SU-DHL-6 (cell line): ENCODE measurements around the gene ZBED5.

ENCODE experiments used
- H2AFZ ChIP-seq: fragments of 200-600 bp; sonication (generic); 2 replicates; pipeline ENCODE4 v1.6.1; 2014; ENCODE audit warnings: low read depth, mild to moderate bottlenecking, moderate library complexity, mixed read lengths, antibody characterized with exemption, low read length; ENCODE audit not compliant: severe bottlenecking
- H3F3A ChIP-seq: fragments of 200-600 bp; shearing (Covaris generic); 2 replicates; pipeline ENCODE4 v1.6.0; 2016; ENCODE audit warnings: antibody characterized with exemption, mild to moderate bottlenecking; ENCODE audit not compliant: insufficient read depth
- H3K27ac ChIP-seq: fragments of 200-600 bp; sonication (generic); 2 replicates; pipeline ENCODE4 v1.5.1; 2016; ENCODE audit warnings: low read depth, mild to moderate bottlenecking, low read length, moderate library complexity, mixed read lengths
- H3K27me3 ChIP-seq: fragments of 200-600 bp; sonication (generic), shearing (Covaris generic); 2 replicates; pipeline ENCODE4 v1.6.0; 2014; ENCODE audit warnings: mild to moderate bottlenecking, low read length
- H3K36me3 ChIP-seq: fragments of 200-600 bp; sonication (generic); 2 replicates; pipeline ENCODE4 v1.6.1; 2014; ENCODE audit warnings: mild to moderate bottlenecking, low read length, mixed read lengths
- H3K4me2 ChIP-seq: fragments of 300-600, 200-600 bp; shearing (Covaris generic), sonication (generic); 2 replicates; pipeline ENCODE4 v1.6.0; 2014; ENCODE audit warnings: low read length, low read depth, mild to moderate bottlenecking; ENCODE audit not compliant: poor library complexity, severe bottlenecking
- H3K4me3 ChIP-seq: fragments of 200-600 bp; sonication (generic); 2 replicates; pipeline ENCODE4 v1.5.1; 2014; ENCODE audit warnings: antibody characterized with exemption, low read length, mild to moderate bottlenecking, mixed read lengths; ENCODE audit not compliant: insufficient read depth, poor library complexity, severe bottlenecking
- H3K79me2 ChIP-seq: fragments of 200-600 bp; sonication (generic); 2 replicates; pipeline ENCODE4 v1.6.1; 2014; ENCODE audit warnings: mild to moderate bottlenecking, low read length, moderate library complexity; ENCODE audit not compliant: insufficient read depth
- H3K9ac ChIP-seq: fragments of 200-600 bp; sonication (generic); 2 replicates; pipeline ENCODE4 v1.7.0; 2014; ENCODE audit warnings: mild to moderate bottlenecking, low read length
- H3K9me2 ChIP-seq: fragments of 200-600 bp; sonication (generic); replicated peaks from 2 replicates; pipeline ENCODE4 v1.6.1; 2014; ENCODE audit warnings: low read length; ENCODE audit not compliant: insufficient read depth
- H3K9me3 ChIP-seq: fragments of 200-600 bp; sonication (generic); 2 replicates; pipeline ENCODE4 v1.6.1; 2014; ENCODE audit warnings: low read length, mixed read lengths; ENCODE audit not compliant: insufficient read depth
- H4K20me1 ChIP-seq: fragments of 200-600 bp; sonication (generic); 2 replicates; pipeline ENCODE4 v1.6.1; 2014; ENCODE audit warnings: low read depth, mild to moderate bottlenecking, antibody characterized with exemption, low read length, moderate library complexity, mixed read lengths
- EZH2phosphoT487 ChIP-seq: fragments of 200-600 bp; sonication (generic), shearing (Covaris generic); conservative IDR thresholded peaks from 2 replicates; pipeline ENCODE4 v1.6.1; 2018; ENCODE audit warnings: mild to moderate bottlenecking, antibody characterized with exemption, low read length, moderate library complexity, mixed read lengths
- TF ChIP-seq, protein P1 (sequence below): fragments of 200-600 bp; sonication (generic); IDR thresholded peaks from one replicate; pipeline ENCODE4 v1.5.1; 2017; ENCODE audit warnings: antibody characterized with exemption, mild to moderate bottlenecking, low read length, moderate library complexity; ENCODE audit not compliant: insufficient read depth, poor library complexity, severe bottlenecking

Gene ZBED5

DNA sequence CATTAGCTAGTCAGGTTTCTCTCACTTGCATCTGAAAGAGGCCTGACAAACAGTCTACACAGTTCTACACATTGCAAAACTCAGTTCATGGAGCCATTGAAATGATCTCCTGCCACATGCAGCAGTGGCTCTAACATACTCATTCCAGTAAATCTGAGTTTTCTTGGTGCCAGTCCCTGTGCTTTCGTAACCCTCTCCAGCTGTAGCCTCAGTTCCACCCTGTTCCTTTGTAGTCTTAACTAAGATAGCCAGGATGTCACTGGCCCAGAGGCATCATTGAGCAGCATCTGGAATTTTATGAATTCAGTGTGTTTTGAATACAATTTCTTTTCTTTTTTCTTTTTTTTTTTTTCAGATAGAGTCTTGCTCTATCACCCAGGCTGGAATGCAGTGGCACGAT is 37.4 kb upstream of the ZBED5 start:
- Histone ChIP-seq H3K27ac (no peak overlapping the region), H4K20me1 (no peaks in the 10 kb centered on the region), H3K9me2 (no peaks in the 10 kb centered on the region), H3K4me3 (no peak overlapping the region), H3K36me3 (no peaks in the 10 kb centered on the region), H2AFZ (no peak overlapping the region), H3K9ac (no peak overlapping the region), H3K79me2 (no peaks in the 10 kb centered on the region), H3K27me3 (no peaks in the 10 kb centered on the region), H3F3A (no peaks in the 10 kb centered on the region), H3K4me2 (no peak overlapping the region), H3K9me3 (no peaks in the 10 kb centered on the region)
- TF ChIP-seq, protein P1, sequence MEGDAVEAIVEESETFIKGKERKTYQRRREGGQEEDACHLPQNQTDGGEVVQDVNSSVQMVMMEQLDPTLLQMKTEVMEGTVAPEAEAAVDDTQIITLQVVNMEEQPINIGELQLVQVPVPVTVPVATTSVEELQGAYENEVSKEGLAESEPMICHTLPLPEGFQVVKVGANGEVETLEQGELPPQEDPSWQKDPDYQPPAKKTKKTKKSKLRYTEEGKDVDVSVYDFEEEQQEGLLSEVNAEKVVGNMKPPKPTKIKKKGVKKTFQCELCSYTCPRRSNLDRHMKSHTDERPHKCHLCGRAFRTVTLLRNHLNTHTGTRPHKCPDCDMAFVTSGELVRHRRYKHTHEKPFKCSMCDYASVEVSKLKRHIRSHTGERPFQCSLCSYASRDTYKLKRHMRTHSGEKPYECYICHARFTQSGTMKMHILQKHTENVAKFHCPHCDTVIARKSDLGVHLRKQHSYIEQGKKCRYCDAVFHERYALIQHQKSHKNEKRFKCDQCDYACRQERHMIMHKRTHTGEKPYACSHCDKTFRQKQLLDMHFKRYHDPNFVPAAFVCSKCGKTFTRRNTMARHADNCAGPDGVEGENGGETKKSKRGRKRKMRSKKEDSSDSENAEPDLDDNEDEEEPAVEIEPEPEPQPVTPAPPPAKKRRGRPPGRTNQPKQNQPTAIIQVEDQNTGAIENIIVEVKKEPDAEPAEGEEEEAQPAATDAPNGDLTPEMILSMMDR, result no peak
- no peak for TF ChIP-seq EZH2phosphoT487

DNA sequence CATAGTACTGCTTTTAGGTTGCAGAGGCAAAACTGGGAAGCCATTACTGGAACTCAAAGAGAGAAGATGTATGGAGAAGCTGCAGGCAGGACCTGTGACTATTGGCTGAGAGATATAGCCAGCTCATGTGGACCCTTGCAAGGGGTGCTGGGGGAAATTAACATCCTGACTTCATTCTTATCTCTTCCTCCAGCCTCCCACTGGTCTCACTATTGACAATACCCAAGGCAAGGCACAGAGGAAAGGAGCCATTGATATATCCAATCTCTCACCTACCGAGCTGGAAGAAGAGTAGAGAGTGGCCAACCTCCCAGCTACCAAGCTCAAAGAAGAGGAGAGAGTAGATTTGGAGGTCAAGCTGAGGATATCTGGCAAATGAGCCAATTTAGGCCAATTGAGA is 36.8 kb upstream of the ZBED5 start:
- no peak overlapping the region for H2AFZ ChIP-seq
- H3K9ac ChIP-seq, result no peak overlapping the region
- H3K9me2 ChIP-seq, result no peaks in the 10 kb centered on the region
- H3K36me3 ChIP-seq, result no peaks in the 10 kb centered on the region
- no peak overlapping the region for H3K27ac ChIP-seq
- no peaks in the 10 kb centered on the region for H3K27me3 ChIP-seq
- H3K79me2 ChIP-seq, result no peaks in the 10 kb centered on the region
- H3K4me3 ChIP-seq, result no peak overlapping the region
- no peaks in the 10 kb centered on the region for H4K20me1 ChIP-seq
- H3K4me2 ChIP-seq, result no peak overlapping the region
- TF ChIP-seq, protein P1, result no peak
- TF ChIP-seq EZH2phosphoT487, result no peak
- no peaks in the 10 kb centered on the region for H3K9me3 ChIP-seq
- H3F3A ChIP-seq, result no peaks in the 10 kb centered on the region

DNA sequence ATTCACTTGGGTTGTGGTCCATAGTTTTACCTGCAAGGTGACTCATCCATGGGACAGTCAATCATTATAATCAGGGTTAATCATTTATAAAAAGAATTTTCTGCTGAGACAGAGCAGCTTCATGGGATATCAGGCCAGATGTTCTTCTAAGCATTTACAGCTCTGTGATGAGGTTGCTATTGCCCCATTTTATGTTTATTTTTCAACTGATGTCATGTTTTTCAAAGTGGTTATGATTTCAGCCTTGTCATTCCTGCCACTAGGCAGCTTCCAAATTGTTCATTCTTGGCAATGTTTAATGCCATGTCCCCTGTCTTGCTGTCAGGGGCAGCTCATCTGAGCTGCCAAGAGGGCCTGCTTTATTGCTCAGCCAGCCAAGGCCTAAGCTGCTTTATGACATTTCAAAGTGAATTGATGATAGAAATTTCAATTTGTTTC is 35.9 kb upstream of the ZBED5 start:
- H2AFZ ChIP-seq, result no peak overlapping the region
- H3K27ac ChIP-seq, result no peak overlapping the region
- no peak overlapping the region for H3K9ac ChIP-seq
- TF ChIP-seq EZH2phosphoT487, result no peak
- TF ChIP-seq, protein P1, result no peak
- no peaks in the 10 kb centered on the region for H3K79me2 ChIP-seq
- H4K20me1 ChIP-seq, result no peaks in the 10 kb centered on the region
- no peaks in the 10 kb centered on the region for H3K9me3 ChIP-seq
- no peak overlapping the region for H3K4me2 ChIP-seq
- no peaks in the 10 kb centered on the region for H3K9me2 ChIP-seq
- H3K36me3 ChIP-seq, result no peaks in the 10 kb centered on the region
- no peaks in the 10 kb centered on the region for H3K27me3 ChIP-seq
- no peaks in the 10 kb centered on the region for H3F3A ChIP-seq
- no peak overlapping the region for H3K4me3 ChIP-seq

DNA sequence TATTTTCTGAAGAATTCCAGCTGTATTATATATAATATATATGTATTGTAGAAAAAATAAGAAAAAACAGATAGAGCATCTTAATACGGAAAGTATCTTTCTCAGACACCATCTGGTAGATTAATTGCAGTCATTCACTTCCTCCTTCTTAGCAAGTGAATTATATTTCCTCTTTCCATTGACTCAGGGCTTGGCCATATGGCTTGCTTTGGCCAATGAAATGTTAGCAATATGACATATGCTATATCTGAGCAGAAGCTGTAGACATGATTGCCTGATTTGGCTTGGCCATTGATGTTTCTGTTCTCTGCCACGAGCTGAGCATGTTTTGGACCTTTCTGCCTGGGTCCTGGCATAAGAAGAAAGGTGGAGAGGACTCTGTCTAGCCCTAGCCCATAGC is 34.4 kb upstream of the ZBED5 start:
- no peaks in the 10 kb centered on the region for H3F3A ChIP-seq
- H3K79me2 ChIP-seq, result no peaks in the 10 kb centered on the region
- H2AFZ ChIP-seq, result no peak overlapping the region
- no peak overlapping the region for H3K9ac ChIP-seq
- H3K9me2 ChIP-seq, result no peaks in the 10 kb centered on the region
- no peaks in the 10 kb centered on the region for H3K27me3 ChIP-seq
- H3K4me2 ChIP-seq, result no peak overlapping the region
- no peaks in the 10 kb centered on the region for H3K36me3 ChIP-seq
- TF ChIP-seq EZH2phosphoT487, result no peak
- TF ChIP-seq, protein P1, result no peak
- no peak overlapping the region for H3K4me3 ChIP-seq
- no peaks in the 10 kb centered on the region for H4K20me1 ChIP-seq
- H3K9me3 ChIP-seq, result no peaks in the 10 kb centered on the region
- H3K27ac ChIP-seq, result no peak overlapping the region
